OCI-LY7 (cell line): ENCODE results near the gene UVSSA. TPM values are rescaled to one million over a fixed set of nuclear protein-coding genes. Genes with fewer than 3 reads are reported as not detected.

Experiments
- BruUV-seq: library from RNA; stranded (reverse); fragments of 400-500 nt; replicated peaks from 2 replicates; lab custom pipeline; 2021; lab: Mats Ljungman, UMichigan
- CTCF ChIA-PET: fragments of 300-600 bp; sonication (Branson Sonifier 250); formaldehyde crosslinking; loops from one replicate; lab custom pipeline; 2022; ENCODE audit warnings: antibody characterized with exemption; ENCODE audit not compliant: unreplicated experiment; lab: Charles Lee
- POLR2A ChIA-PET: fragments of 300-600 bp; sonication (Branson Sonifier 250); formaldehyde crosslinking; loops from one replicate; lab custom pipeline; 2022; ENCODE audit warnings: antibody characterized with exemption; lab: Charles Lee
- DNase-seq: peaks from one replicate; pipeline ENCODE4 v3.0.0-alpha.2; 2015; ENCODE audit warnings: low spot score
- H2AFZ ChIP-seq: fragments of 200-600 bp; sonication (generic), shearing (Covaris generic); 2 replicates; pipeline ENCODE4 v1.6.1; 2014; ENCODE audit warnings: mild to moderate bottlenecking, antibody characterized with exemption, low read length, moderate library complexity
- H3K27ac ChIP-seq: fragments of 200-600 bp; sonication (generic); 2 replicates; pipeline ENCODE4 v1.5.1; 2014; ENCODE audit warnings: mixed run types, low read depth, mild to moderate bottlenecking, moderate library complexity, low read length, inconsistent platforms; ENCODE audit not compliant: poor library complexity, severe bottlenecking
- H3K36me3 ChIP-seq: fragments of 200-600 bp; sonication (generic); 2 replicates; pipeline ENCODE4 v1.6.1; 2014; ENCODE audit warnings: mild to moderate bottlenecking, antibody characterized with exemption, low read length, moderate library complexity, mixed read lengths; ENCODE audit not compliant: insufficient read depth
- H3K4me1 ChIP-seq: fragments of 200-600 bp; sonication (generic); 2 replicates; pipeline ENCODE4 v1.5.1; 2014; ENCODE audit warnings: mild to moderate bottlenecking, low read length; ENCODE audit not compliant: insufficient read depth, poor library complexity, severe bottlenecking
- H3K4me2 ChIP-seq: fragments of 200-600 bp; sonication (generic); 2 replicates; pipeline ENCODE4 v1.6.1; 2014; ENCODE audit warnings: mild to moderate bottlenecking, low read length
- H3K4me3 ChIP-seq: fragments of 200-600 bp; sonication (generic); 2 replicates; pipeline ENCODE4 v1.5.1; 2014; ENCODE audit warnings: mild to moderate bottlenecking, low read depth, low read length; ENCODE audit not compliant: poor library complexity, severe bottlenecking
- H3K79me2 ChIP-seq: fragments of 200-600 bp; sonication (generic); 2 replicates; pipeline ENCODE4 v1.6.1; 2016; ENCODE audit warnings: low read depth, mild to moderate bottlenecking, low read length, moderate library complexity, mixed read lengths; ENCODE audit not compliant: insufficient read depth
- H3K9me2 ChIP-seq: fragments of 200-600 bp; sonication (generic); 2 replicates; pipeline ENCODE4 v1.6.1; 2016; ENCODE audit warnings: mild to moderate bottlenecking, low read length, mixed read lengths; ENCODE audit not compliant: insufficient read depth
- H3K9me3 ChIP-seq: fragments of 200-600 bp; sonication (generic); 2 replicates; pipeline ENCODE4 v1.6.1; 2014; ENCODE audit warnings: mild to moderate bottlenecking, mixed run types, low read length, mixed read lengths
- H4K20me1 ChIP-seq: fragments of 200-600 bp; sonication (generic); 2 replicates; pipeline ENCODE4 v1.6.1; 2014; ENCODE audit warnings: mild to moderate bottlenecking, antibody characterized with exemption, low read length, moderate library complexity, mixed read lengths; ENCODE audit not compliant: insufficient read depth
- EZH2phosphoT487 ChIP-seq: fragments of 200-600 bp; sonication (generic); IDR thresholded peaks from 2 replicates; pipeline ENCODE4 v1.6.1; 2018; ENCODE audit warnings: low read depth, borderline replicate concordance, mild to moderate bottlenecking, mixed run types, antibody characterized with exemption, low read length, moderate library complexity, mixed read lengths
- intact Hi-C: fragments of 100-400 bp; cut with micrococcal nuclease; formaldehyde crosslinking; loops from one replicate; pipeline ENCODE4 v1.10.0; 2022; ENCODE audit not compliant: unreplicated experiment
- total RNA-seq, 2 experiments: library from RNA; depleted of rRNA in 1 of 2; stranded (reverse); fragments of >200 nt in 1 of 2; shearing (Covaris generic) in 1 of 2; gene quantifications; 2 replicates each; pipeline ENCODE4 v1.2.3, GENCODE V29; 2014 to 2022
- TF ChIP-seq, protein P1 (sequence below): fragments of 200-600 bp; sonication (generic); conservative IDR thresholded peaks from 2 replicates; pipeline ENCODE4 v1.5.1; 2014; ENCODE audit warnings: mild to moderate bottlenecking, antibody characterized with exemption, low read length, moderate library complexity, mixed read lengths

UVSSA gene
- total RNA-seq, 2 experiments from 2014 or later = 13.2 to 43.2 TPM

- ChIA-PET CTCF (no interaction called here), POLR2A (no interaction called here)
These were observed 6.1 kb upstream of the UVSSA start for GRCh38 chr4:1340861-1341260.

DNA sequence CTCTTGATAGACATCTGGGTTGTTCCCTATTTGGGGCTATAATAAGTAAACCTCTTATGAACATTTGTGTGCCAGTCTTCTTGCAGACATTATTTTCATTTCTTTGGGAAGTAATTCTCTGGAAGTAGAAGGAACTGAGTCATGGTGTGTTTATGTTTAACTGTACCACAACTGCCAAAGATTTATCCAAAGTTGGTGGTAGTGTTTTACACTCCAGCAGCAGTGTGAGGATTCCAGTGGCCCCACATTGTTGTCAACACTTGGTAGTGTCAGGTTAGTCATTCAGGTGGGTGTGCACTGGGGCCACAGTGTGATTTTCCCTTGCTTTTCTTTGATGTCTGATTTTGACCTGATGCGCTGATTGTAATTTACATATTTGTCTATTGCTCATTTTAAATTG lies 5.0 kb upstream of the UVSSA start:
- Histone ChIP-seq H3K79me2 (no peaks in the 10 kb centered on the region), H3K27ac (no peak overlapping the region), H3K4me3 (no peak overlapping the region), H3K9me2 (no peaks in the 10 kb centered on the region), H4K20me1 (no peaks in the 10 kb centered on the region), H3K9me3 (no peaks in the 10 kb centered on the region), H3K4me2 (no peak overlapping the region), H2AFZ (no peak overlapping the region), H3K36me3 (peaks cover 50% of the 10 kb centered on the region), H3K4me1 (peaks cover 13% of the 10 kb centered on the region)
- CTCF ChIA-PET = no interaction called here
- intact Hi-C loops = no loop called here
- POLR2A ChIA-PET = no interaction called here
- BruUV-seq = no TSS peak
- TF ChIP-seq EZH2phosphoT487 = no peak
- TF ChIP-seq, protein P1, sequence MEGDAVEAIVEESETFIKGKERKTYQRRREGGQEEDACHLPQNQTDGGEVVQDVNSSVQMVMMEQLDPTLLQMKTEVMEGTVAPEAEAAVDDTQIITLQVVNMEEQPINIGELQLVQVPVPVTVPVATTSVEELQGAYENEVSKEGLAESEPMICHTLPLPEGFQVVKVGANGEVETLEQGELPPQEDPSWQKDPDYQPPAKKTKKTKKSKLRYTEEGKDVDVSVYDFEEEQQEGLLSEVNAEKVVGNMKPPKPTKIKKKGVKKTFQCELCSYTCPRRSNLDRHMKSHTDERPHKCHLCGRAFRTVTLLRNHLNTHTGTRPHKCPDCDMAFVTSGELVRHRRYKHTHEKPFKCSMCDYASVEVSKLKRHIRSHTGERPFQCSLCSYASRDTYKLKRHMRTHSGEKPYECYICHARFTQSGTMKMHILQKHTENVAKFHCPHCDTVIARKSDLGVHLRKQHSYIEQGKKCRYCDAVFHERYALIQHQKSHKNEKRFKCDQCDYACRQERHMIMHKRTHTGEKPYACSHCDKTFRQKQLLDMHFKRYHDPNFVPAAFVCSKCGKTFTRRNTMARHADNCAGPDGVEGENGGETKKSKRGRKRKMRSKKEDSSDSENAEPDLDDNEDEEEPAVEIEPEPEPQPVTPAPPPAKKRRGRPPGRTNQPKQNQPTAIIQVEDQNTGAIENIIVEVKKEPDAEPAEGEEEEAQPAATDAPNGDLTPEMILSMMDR = no peak
- no peak for DNase-seq

More at GRCh38 chr4:1340861-1341260, 6.1 kb upstream of the UVSSA start:
- BruUV-seq = no TSS peak
- Histone ChIP-seq H3K36me3 (peaks cover 61% of the 10 kb centered on the region), H3K4me1 (peaks cover 13% of the 10 kb centered on the region), H3K79me2 (no peaks in the 10 kb centered on the region), H4K20me1 (no peaks in the 10 kb centered on the region), H3K9me3 (no peaks in the 10 kb centered on the region), H3K9me2 (no peaks in the 10 kb centered on the region), H2AFZ (no peak overlapping the region), H3K27ac (no peak overlapping the region), H3K4me3 (no peak overlapping the region), H3K4me2 (no peak overlapping the region)
- no peak for DNase-seq
- intact Hi-C loops = no loop called here
- TF ChIP-seq, protein P1 = no peak
- no peak for TF ChIP-seq EZH2phosphoT487

- Histone ChIP-seq H3K27ac (no peak overlapping the region), H3K9me2 (no peaks in the 10 kb centered on the region), H3K79me2 (peaks cover 17% of the 10 kb centered on the region; the same call in 1 of the 2 replicates), H3K9me3 (no peaks in the 10 kb centered on the region), H4K20me1 (peaks cover 5% of the 10 kb centered on the region; the same call in 1 of the 2 replicates), H3K4me2 (peak overlapping the region; percentile 78; the same call in 1 of the 2 replicates), H3K36me3 (peaks cover 24% of the 10 kb centered on the region), H2AFZ (no peak overlapping the region), H3K4me1 (peaks cover 29% of the 10 kb centered on the region), H3K4me3 (no peak overlapping the region)
- intact Hi-C loops = loop anchor here (5.0 kb wide), 2 partner anchors 77 to 332 kb away; partner anchors contain the start of gene FGFRL1
- TF ChIP-seq, protein P1 = no peak
- no peak for TF ChIP-seq EZH2phosphoT487
- CTCF ChIA-PET = no interaction called here
- POLR2A ChIA-PET = no interaction called here
- no peak for DNase-seq
- no TSS peak for BruUV-seq
These were observed 2.3 kb upstream of the UVSSA start for GRCh38 chr4:1344696-1345095.
